Prostate gland (tissue), 2 donors: Measurements from ENCODE around the gene TIMP4.

Source experiments
- CTCF ChIP-seq, 4 experiments: fragments of 200-600 bp in 2 of 4; fragments of 450-650 bp in 2 of 4; sonication (generic) in 2 of 4; IDR thresholded peaks; 1 replicate in 3 of 4; 2 replicates in 1 of 4; pipeline ENCODE4 v1.5.1; 2016 to 2019; ENCODE audit warnings: antibody characterized with exemption in 4 of 4, mild to moderate bottlenecking in 2 of 4, moderate library complexity in 2 of 4
- POLR2AphosphoS5 ChIP-seq: sonication (generic); formaldehyde crosslinking; IDR thresholded peaks from one replicate; pipeline ENCODE4 v1.6.1; 2017; ENCODE audit warnings: antibody characterized with exemption

- TF ChIP-seq CTCF (IDR thresholded peaks at IDR 0.05): no peak
- no peak for TF ChIP-seq POLR2AphosphoS5
Observed at GRCh38 chr3:12186046-12186445, 27.3 kb upstream of the TIMP4 start.
